ENCODE measurements around the gene IFNAR1.

IFNAR1 gene

DNA sequence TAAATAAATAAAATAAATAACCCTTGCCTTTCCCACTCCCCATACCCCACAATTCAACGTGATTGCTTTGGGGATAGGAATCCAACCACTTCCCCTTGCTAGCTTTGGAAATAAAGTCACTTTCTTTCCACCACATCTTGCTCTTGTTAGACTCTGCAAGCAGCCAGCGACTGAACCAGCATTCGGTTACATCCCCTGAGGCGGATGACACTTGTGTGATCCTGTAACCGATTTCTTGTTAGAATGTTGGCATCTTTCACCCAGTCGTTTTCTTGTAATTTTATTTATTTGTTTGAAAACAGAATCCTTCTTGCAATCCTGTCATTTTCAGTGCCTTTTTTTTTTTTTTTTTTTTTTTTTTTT is 76.8 kb downstream of the IFNAR1 start:
- H3K79me2 ChIP-seq (ENCODE audit: control insufficient read depth, insufficient read depth, low read length, unreplicated experiment) = peaks cover 33% of the 10 kb centered on the region
- H3K27ac ChIP-seq (ENCODE audit: low read depth, low read length) = no peak overlapping the region
- peaks cover 21% of the 10 kb centered on the region for H3K4me1 ChIP-seq (ENCODE audit: control insufficient read depth, insufficient read depth, low read length, unreplicated experiment)

DNA sequence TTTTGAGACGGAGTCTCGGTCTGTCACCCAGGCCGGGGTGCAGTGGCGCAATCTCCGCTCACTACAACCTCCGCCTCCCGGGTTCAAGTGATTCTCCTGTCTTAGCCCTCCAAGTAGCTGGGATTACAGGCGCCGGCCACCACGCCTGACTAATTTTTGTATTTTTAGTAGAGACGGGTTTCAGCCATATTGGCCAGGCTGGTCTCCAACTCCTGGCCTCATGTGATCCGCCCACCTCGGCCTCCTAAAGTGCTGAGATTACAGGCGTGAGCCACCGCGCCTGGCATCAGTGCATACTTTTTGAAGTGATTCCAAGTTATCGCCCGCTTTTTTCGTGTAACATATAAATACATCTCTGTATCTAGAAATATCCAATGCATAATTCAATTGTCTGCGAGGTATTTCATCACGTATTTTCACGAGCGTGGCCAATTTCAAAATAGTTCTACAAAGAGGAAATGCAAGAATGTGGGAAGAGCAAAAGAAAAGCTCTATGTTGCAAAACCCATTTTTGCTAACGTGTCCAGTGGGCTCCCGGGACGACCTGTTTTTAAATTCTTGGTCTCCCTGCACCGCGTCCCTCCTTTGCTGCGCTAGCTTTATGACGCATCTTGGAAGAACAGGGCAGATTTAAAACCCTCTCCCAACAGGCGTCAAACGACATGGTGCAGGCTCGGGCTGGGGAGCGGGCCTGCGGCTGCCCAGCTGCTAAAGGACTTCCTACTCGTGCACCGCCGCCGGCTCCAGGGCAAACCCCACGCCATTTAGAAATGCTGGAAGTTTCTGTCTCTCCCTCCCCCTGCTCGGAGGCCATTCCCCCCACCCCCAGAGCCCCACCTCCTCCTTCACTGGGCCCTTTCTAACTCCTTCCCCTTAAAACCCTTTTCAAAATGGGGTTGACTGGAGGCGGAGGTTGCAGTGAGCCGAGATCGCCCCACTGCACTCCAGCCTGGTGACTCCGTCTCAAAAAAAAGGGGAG is 77.5 kb downstream of the IFNAR1 start:
- Histone ChIP-seq H3K36me3 (ENCODE audit: insufficient read depth, low read length) (peaks cover 4% of the 10 kb centered on the region; the same call in 1 of the 2 replicates), H2AFZ (ENCODE audit: low read length, unreplicated experiment) (peak overlapping the region; percentile 1), H3K27me3 (ENCODE audit: insufficient read depth, low read length) (no peaks in the 10 kb centered on the region), H3K79me2 (ENCODE audit: control insufficient read depth, insufficient read depth, low read length, unreplicated experiment) (peaks cover 40% of the 10 kb centered on the region), H3K4me1 (ENCODE audit: control insufficient read depth, insufficient read depth, low read length, unreplicated experiment) (peaks cover 17% of the 10 kb centered on the region), H3K27ac (ENCODE audit: low read depth, low read length) (peak overlapping the region; percentile 79), H3K4me3 (ENCODE audit: low read depth, low read length) (peak overlapping the region; percentile 97)

More for the DNA sequence above, 76.8 kb downstream of the IFNAR1 start:
- peaks cover 4% of the 10 kb centered on the region; the same call in 1 of the 2 replicates for H3K36me3 ChIP-seq (ENCODE audit: insufficient read depth, low read length)
- no peaks in the 10 kb centered on the region for H3K27me3 ChIP-seq (ENCODE audit: insufficient read depth, low read length)
- H2AFZ ChIP-seq (ENCODE audit: low read length, unreplicated experiment) = no peak overlapping the region
- no peak overlapping the region for H3K4me3 ChIP-seq (ENCODE audit: low read depth, low read length)

DNA sequence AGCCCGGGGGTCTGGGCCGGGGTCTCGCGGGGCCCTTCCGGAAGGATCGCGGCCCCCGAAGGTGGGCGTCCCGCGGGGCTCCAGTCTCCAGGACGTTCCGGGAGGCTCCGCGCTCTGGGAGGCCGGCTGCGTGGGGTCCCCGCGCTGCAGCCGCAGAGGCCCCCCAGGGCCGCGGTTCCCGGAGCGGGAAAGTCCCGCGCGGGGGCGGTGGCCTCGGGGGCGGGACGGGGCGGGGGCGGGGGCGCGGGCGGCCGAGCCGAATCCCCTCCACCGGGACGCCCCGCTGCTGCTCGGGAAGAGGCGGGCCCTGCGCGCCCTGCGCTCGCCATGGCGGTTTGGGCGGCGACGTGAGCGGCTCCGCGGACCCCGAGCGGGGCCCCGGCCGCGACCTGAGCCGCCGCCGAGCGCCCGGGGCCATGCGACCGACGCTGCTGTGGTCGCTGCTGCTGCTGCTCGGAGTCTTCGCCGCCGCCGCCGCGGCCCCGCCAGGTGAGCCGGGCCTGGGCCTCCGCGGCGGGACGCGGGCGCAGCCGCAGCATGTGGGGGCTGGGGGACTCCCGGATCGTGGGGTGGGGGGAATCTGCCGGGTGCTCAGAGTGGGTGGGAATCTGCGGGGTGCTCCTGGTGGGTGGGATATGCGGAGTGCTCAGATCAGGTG is 78.5 kb downstream of the IFNAR1 start, which contains the start of gene IFNGR2:
IFNGR2 (plus strand) TSS at position 286 of the 658 bp plus-strand sequence; CDS start at position 417, 131 bp downstream.
- H3K36me3 ChIP-seq (ENCODE audit: insufficient read depth, low read length) = peaks cover 4% of the 10 kb centered on the region; the same call in 1 of the 2 replicates
- peaks cover 17% of the 10 kb centered on the region for H3K4me1 ChIP-seq (ENCODE audit: control insufficient read depth, insufficient read depth, low read length, unreplicated experiment)
- H2AFZ ChIP-seq (ENCODE audit: low read length, unreplicated experiment) = peak within 1 kb of the TSS; percentile 61
- peak within 1 kb of the TSS; percentile 79 for H3K27ac ChIP-seq (ENCODE audit: low read depth, low read length)
- H3K79me2 ChIP-seq (ENCODE audit: control insufficient read depth, insufficient read depth, low read length, unreplicated experiment) = peaks cover 45% of the 10 kb centered on the region
- H3K27me3 ChIP-seq (ENCODE audit: insufficient read depth, low read length) = no peaks in the 10 kb centered on the region
- H3K4me3 ChIP-seq (ENCODE audit: low read depth, low read length) = peak within 1 kb of the TSS; percentile 97

DNA sequence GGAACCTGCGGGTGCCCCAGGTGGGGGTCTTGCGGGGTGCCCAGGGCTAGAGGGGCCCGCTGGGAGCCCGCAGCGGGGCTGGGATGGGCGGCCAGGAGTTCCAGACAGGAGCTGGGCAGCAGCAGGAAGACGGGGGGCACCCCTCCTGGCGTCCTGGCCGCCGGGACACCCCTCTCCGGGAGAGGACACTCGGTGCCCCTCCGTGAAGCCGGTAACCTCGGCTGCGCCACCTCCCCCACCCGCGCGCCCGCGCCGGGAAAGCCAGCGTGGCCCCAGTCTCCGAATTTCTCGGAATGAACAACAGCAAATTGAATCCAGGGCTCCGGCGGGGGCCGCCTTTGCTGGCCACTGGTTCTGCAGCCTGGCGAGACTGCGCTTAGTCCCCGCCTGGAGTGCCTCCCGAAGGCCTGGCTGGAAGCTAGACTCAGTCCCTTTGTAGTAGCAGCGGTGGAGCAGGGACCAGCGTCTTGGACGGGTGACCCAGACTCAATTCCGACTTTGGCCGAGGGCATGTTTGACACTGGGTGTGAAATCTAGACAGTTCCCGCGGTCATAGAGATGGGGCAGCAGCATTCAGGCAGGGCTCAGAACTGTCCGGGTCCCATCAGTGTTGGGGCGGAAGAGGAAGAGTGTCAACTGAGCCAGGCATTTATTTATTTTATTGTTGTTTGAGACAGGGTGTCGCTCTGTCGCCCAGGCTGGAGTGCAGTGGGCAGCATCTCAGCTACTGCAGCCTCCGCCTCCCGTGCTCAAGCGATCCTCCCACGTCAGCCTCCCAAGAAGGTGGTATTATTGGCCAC is 79.2 kb downstream of the IFNAR1 start:
- H3K4me3 ChIP-seq (ENCODE audit: low read depth, low read length) = peak overlapping the region; percentile 97
- peaks cover 17% of the 10 kb centered on the region for H3K4me1 ChIP-seq (ENCODE audit: control insufficient read depth, insufficient read depth, low read length, unreplicated experiment)
- peaks cover 4% of the 10 kb centered on the region; the same call in 1 of the 2 replicates for H3K36me3 ChIP-seq (ENCODE audit: insufficient read depth, low read length)
- H3K27me3 ChIP-seq (ENCODE audit: insufficient read depth, low read length) = no peaks in the 10 kb centered on the region
- H3K27ac ChIP-seq (ENCODE audit: low read depth, low read length) = peak overlapping the region; percentile 79
- H2AFZ ChIP-seq (ENCODE audit: low read length, unreplicated experiment) = peak overlapping the region; percentile 61
- H3K79me2 ChIP-seq (ENCODE audit: control insufficient read depth, insufficient read depth, low read length, unreplicated experiment) = peaks cover 51% of the 10 kb centered on the region

DNA sequence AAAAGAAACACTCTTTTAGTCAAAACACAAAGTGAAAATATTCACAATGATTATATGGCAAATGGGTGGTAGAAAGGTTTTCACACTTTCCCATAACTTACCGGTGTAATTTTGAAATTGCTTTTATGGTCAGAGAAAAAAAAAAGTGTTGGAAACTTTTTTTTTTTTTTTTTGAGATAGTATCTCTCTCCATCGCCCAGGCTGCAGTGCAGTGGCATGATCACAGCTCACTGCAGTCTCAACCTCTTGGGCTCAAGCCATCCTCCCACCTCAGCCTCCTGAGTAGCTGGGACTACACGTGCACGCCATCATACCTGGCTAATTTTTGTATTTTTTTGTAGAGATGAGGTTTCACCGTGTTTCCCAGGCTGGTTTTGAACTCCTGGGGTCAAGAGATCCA is 81.7 kb downstream of the IFNAR1 start:
- no peak overlapping the region for H2AFZ ChIP-seq (ENCODE audit: low read length, unreplicated experiment)
- no peaks in the 10 kb centered on the region for H3K27me3 ChIP-seq (ENCODE audit: insufficient read depth, low read length)
- peaks cover 69% of the 10 kb centered on the region for H3K79me2 ChIP-seq (ENCODE audit: control insufficient read depth, insufficient read depth, low read length, unreplicated experiment)
- peaks cover 4% of the 10 kb centered on the region; the same call in 1 of the 2 replicates for H3K36me3 ChIP-seq (ENCODE audit: insufficient read depth, low read length)
- no peak overlapping the region for H3K4me3 ChIP-seq (ENCODE audit: low read depth, low read length)
- peaks cover 25% of the 10 kb centered on the region for H3K4me1 ChIP-seq (ENCODE audit: control insufficient read depth, insufficient read depth, low read length, unreplicated experiment)
- no peak overlapping the region for H3K27ac ChIP-seq (ENCODE audit: low read depth, low read length)
